Hepatocyte (in vitro differentiated cells): Measurements from ENCODE around the gene CDK11B.

Experiments used
- CTCF ChIP-seq: fragments of 200-600 bp; sonication (generic); IDR thresholded peaks from 2 replicates; pipeline ENCODE4 v1.5.1; 2016; ENCODE audit warnings: antibody characterized with exemption, mild to moderate bottlenecking; ENCODE audit not compliant: poor library complexity
- EZH2 ChIP-seq: fragments of 200-600 bp; sonication (generic); IDR thresholded peaks from 2 replicates; pipeline ENCODE4 v1.6.1; 2016; ENCODE audit warnings: antibody characterized with exemption, mild to moderate bottlenecking, borderline replicate concordance

DNA sequence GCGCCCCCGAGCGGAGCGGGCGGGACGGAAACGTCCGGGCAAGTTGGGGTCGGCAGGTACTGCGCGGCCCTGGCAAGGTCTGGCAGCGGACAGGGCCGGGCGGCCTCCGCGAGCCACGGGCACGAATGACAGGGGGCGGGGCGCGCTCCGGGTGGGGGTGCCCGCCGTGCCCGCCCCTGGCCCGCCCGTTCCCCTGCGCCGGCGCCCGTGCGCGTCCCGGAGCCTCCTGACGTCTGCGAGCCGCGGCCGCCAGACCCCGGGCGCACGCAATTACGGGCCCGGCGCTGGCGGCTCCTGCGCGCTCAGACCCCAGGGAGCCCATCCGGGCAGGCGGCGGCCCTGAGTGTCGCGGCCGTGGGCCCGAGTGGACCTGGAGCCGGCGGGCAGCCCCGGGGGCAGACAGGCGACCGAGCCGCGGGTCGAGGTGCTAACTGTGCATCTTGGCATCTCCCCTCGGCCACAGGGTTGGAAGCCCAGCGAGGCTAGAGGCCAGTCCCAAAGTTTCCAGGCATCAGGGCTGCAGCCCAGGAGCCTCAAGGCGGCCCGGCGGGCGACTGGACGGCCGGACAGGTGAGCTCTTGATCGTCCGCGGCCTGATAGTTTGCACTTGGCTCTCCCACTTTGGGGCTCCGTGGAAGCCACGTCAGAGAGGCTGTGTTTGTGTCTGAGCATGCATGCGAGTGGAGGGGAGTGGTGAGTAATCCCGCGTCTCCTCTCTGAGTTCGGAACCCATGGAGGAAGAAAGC lies 42.6 kb downstream of the CDK11B start:
- TF ChIP-seq CTCF = no peak
- no peak for TF ChIP-seq EZH2
